Right forelimb (tissue), 1 donor: Measurements from ENCODE around the gene PTMS.

ENCODE experiments used
- DNase-seq: peaks from one replicate; pipeline ENCODE4 v3.0.0-alpha.2; 2018

Gene PTMS

DNA sequence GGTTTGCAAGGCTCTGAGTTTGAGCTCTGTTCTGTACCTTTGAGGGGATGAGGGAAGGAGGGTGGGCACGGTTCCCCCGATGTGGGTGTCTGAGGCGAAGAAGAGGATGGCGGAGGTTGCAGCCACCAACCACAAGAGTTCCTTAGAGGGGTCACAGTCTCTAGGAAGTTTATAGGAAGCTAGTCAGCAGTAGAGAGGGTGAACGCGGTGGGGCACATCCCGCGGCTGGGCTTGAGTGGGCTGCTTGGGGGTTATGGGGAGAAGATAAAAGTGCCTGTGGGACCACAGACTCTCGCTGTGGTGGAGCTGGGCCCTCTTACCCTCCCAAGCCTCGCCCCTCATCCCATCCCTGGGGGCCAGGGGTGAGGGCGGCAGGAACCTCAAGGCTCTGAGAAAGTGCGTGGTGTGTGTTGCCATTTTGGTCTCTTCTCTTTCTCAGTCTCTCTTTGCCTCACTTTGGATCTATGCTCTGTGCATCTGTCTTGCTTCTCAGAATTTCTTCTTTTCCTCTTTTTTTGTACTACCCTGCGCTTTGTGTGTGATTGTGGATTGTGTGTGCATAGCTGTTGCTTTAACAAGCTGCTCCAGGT is 25.9 kb downstream of the PTMS start:
- DNase-seq = no peak

- no peak for DNase-seq
These were observed 26.5 kb downstream of the PTMS start for GRCh38 chr12:6792522-6793201.

- no peak for DNase-seq
These were observed 28.9 kb downstream of the PTMS start for GRCh38 chr12:6795088-6795487.

DNA sequence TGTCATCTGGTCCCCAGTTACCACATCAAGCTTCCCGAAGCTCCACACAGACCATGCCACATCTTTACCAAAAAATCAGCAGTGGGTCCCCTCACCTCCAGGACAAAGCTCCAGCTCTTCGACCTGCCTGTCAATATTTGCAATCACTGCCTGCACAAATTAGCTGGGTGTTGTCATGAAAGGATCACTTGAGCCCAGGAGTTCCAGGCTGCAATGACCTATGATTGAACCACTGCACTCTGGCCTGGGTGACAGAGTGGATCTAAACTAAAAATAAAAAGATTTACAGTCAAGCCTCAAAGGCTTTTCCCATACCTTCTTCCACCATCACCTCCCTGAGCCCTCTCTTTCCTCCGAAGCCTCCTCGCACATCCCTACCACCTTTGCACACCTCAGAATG is 30.4 kb downstream of the PTMS start:
- no peak for DNase-seq

DNA sequence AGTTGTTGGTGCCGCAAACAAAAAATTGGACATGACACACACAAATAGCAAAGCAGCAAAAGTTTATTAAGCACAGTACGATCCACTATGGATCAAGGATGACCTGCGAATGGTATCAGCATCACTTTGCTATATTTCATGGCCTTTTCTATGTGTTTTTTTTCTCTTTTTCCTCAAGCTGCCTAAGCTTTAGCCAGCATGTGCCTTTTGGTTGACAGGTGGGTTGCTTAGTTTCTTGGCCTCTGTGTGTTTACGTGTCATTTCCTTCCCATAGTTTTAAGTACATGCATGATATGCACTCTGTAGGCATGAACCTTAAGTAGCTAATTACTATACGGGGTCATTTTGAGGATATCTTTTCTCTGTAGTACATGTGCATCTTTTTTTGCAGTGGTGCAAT is 33.0 kb downstream of the PTMS start:
- no peak for DNase-seq

GRCh38 chr12:6807170-6807569 is 41.0 kb downstream of the PTMS start:
- no peak for DNase-seq

GRCh38 chr12:6809056-6809455 is 42.9 kb downstream of the PTMS start:
- DNase-seq = no peak

DNA sequence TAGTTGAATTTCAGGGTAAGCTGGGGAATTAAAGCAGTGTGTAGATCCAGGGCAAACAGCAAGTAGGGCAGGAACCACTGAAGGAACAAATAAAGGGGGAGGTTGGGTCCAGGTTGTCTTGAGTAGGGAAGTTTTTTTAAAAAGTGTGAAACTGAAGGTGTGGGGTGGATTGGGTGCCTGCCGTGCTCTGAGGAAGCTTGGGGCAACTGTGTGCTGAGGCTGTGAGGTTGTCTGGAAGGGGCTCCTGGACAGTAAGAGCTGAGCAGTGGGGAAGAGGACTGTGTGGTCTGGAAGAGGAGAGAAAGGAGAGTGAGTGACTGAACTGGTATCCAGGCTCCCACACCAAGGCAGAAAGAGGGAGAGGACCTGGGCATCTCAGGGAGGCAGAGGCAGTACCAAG is 44.6 kb downstream of the PTMS start:
- no peak for DNase-seq

- DNase-seq = no peak
These were observed 47.2 kb downstream of the PTMS start for GRCh38 chr12:6813363-6813762.

DNA sequence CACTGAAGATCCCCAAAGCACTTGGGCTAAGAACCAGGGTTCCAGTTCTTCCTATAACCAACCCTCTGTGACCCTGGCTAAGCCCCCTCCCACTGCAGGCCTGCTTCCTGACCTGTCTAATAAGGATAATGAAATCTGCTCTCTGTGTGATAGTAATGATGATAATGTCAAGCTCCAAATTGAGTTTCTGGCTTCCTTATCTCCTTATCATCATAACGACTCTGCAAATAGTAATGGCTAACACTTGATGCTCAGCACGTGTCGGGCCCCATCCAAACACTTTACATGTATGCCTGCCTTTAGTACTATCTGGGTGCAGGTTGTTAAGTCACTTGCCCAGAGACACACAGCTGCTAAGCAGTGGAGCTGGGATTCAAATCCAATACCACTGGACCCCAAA is 50.4 kb downstream of the PTMS start:
- no peak for DNase-seq

GRCh38 chr12:6817098-6817497 is 50.9 kb downstream of the PTMS start:
- DNase-seq = no peak

DNA sequence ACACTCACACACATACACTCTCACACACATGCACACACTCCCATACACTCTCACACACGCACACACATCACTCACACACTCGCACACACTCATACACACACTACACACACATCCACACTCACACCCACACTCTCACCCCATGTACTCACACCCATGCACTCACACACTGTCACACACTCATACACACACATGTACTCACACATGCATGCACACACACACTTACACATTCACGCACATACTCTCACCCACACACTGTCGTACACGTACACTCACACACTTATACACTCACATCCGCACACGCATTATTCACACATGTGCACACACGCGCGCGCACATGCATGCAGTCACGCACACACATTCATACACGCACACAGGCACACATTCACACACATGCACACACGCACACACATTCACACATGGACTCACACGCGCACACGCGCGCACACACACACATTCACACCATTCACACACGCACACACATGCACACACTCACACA is 51.5 kb downstream of the PTMS start:
- no peak for DNase-seq

GRCh38 chr12:6818222-6818621 is 52.1 kb downstream of the PTMS start:
- no peak for DNase-seq

GRCh38 chr12:6818645-6819044 is 52.5 kb downstream of the PTMS start:
- no peak for DNase-seq

- DNase-seq = no peak
These were observed 53.2 kb downstream of the PTMS start for GRCh38 chr12:6819106-6820030.

DNA sequence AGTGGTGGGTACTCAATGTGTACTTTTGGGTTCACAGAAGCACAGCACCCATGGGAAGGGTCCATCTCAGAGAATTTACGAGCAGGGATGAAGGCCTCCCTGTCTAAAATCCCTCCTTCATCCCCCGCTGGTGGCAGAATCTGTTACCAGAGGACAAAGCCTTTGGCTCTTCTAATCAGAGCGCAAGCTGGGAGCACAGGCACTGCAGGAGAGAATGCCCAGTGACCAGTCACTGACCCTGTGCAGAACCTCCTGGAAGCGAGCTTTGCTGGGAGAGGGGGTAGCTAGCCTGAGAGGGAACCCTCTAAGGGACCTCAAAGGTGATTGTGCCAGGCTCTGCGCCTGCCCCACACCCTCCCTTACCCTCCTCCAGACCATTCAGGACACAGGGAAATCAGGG is 54.0 kb downstream of the PTMS start:
- no peak for DNase-seq
